T47D (cell line): ENCODE data around the gene RARRES2.
A peak's percentile ranks its signal among the peaks of the same experiment; 100 is the strongest.

Experiments
- DNase-seq, 2 experiments: peaks; one replicate each; pipeline versions ENCODE4 v3.0.0 to v3.0.0-alpha.2; 2011 to 2012; ENCODE audit warnings: low read depth in 1 of 2, low spot score in 1 of 2
- JUND ChIP-seq: IDR thresholded peaks from 2 replicates; pipeline ENCODE4 v1.6.1; 2012; ENCODE audit warnings: low read depth
- in situ Hi-C: cut with HindIII; loops from 2 replicates; pipeline ENCODE4 v1.10.0; 2016; ENCODE audit warnings: low sequenced_read_pairs, low pct_unique_long_range_greater_than_20kb

RARRES2 gene

GRCh38 chr7:150381785-150382122 lies 40.3 kb upstream of the RARRES2 start:
- no peak for DNase-seq

GRCh38 chr7:150381096-150381495 lies 39.7 kb upstream of the RARRES2 start:
- DNase-seq: no peak
- in situ Hi-C loops: no loop called here
- TF ChIP-seq JUND: no peak

More at GRCh38 chr7:150381785-150382122, 40.3 kb upstream of the RARRES2 start:
- in situ Hi-C loops: no loop called here
- TF ChIP-seq JUND: no peak

GRCh38 chr7:150380463-150380862 lies 39.0 kb upstream of the RARRES2 start:
- in situ Hi-C loops: no loop called here
- TF ChIP-seq JUND: no peak
- no peak for DNase-seq

GRCh38 chr7:150379441-150380379 lies 38.3 kb upstream of the RARRES2 start:
- no peak for DNase-seq

GRCh38 chr7:150378853-150379440 lies 37.5 kb upstream of the RARRES2 start, which contains the start of gene ZNF775:
ZNF775 (plus strand) TSS chr7:150379330; CDS start chr7:150388471, 9,141 bp downstream.
- peak; percentile 93 to 99 for DNase-seq
- in situ Hi-C loops: no loop called here
- no peak for TF ChIP-seq JUND

More at GRCh38 chr7:150379441-150380379, 38.3 kb upstream of the RARRES2 start:
- in situ Hi-C loops: no loop called here
- no peak for TF ChIP-seq JUND

GRCh38 chr7:150378115-150378852 lies 36.9 kb upstream of the RARRES2 start:
- no peak for TF ChIP-seq JUND
- in situ Hi-C loops: no loop called here
- DNase-seq: peak; percentile 36 to 72

- in situ Hi-C loops: no loop called here
- no peak for DNase-seq
Observed at GRCh38 chr7:150377635-150378034, 36.2 kb upstream of the RARRES2 start.

GRCh38 chr7:150377196-150377595 lies 35.8 kb upstream of the RARRES2 start:
- no peak for DNase-seq
- in situ Hi-C loops: no loop called here
- no peak for TF ChIP-seq JUND

More at GRCh38 chr7:150377635-150378034, 36.2 kb upstream of the RARRES2 start:
- TF ChIP-seq JUND: no peak

- no peak for DNase-seq
- TF ChIP-seq JUND: no peak
- in situ Hi-C loops: no loop called here
Observed at GRCh38 chr7:150376560-150376959, 35.1 kb upstream of the RARRES2 start.

- no peak for DNase-seq
- in situ Hi-C loops: no loop called here
- no peak for TF ChIP-seq JUND
Observed at GRCh38 chr7:150375662-150376521, 34.5 kb upstream of the RARRES2 start.

GRCh38 chr7:150374472-150374871 lies 33.0 kb upstream of the RARRES2 start:
- in situ Hi-C loops: no loop called here
- DNase-seq: no peak
- no peak for TF ChIP-seq JUND

- TF ChIP-seq JUND: no peak
- DNase-seq: no peak
- in situ Hi-C loops: no loop called here
Observed at GRCh38 chr7:150374026-150374425, 32.6 kb upstream of the RARRES2 start.
